ENCODE measurements around the gene SNRPD2.

GRCh38 chr19:45701676-45702075 lies 9.9 kb upstream of the SNRPD2 start:
- TF ChIP-seq CTCF (IDR thresholded peaks at IDR 0.05; ENCODE audit: insufficient read depth, low read length, poor library complexity, severe bottlenecking) (no peak), EZH2phosphoT487 (conservative IDR thresholded peaks at IDR 0.05; ENCODE audit: low read length) (no peak)
